Stomach (tissue), 9 donors: Measurements from ENCODE around the gene CAMSAP1. TPM values are rescaled to one million over a fixed set of nuclear protein-coding genes. Genes with fewer than 3 reads are reported as not detected.

Experiments used
- DNase-seq, 2 donors: peaks; one replicate each; pipeline versions ENCODE4 v3.0.0 to v3.0.0-alpha.2; 2013 to 2019
- H3K27ac ChIP-seq, 5 donors: fragments of 200-600 bp in 4 of 5; sonication (generic) in 4 of 5; one replicate each; pipeline ENCODE4 v1.5.1; 2013 to 2019; ENCODE audit warnings: mild to moderate bottlenecking in 1 of 5, moderate library complexity in 1 of 5
- H3K27me3 ChIP-seq, 3 donors: fragments of 200-600 bp; sonication (generic); one replicate each; pipeline ENCODE4 v1.5.1; 2017 to 2019; ENCODE audit warnings: mixed run types in 1 of 3
- H3K36me3 ChIP-seq, 4 donors: fragments of 200-600 bp; sonication (generic); 1 replicate in 3 of 4; 2 replicates in 1 of 4; pipeline ENCODE4 v1.5.1; 2016 to 2019
- H3K4me1 ChIP-seq, 4 donors: fragments of 200-600 bp; sonication (generic); one replicate each; pipeline ENCODE4 v1.5.1; 2016 to 2019
- H3K4me3 ChIP-seq, 4 donors: fragments of 200-600 bp; sonication (generic) in 3 of 4; one replicate each; pipeline ENCODE4 v1.5.1; 2016 to 2019; ENCODE audit warnings: mild to moderate bottlenecking in 1 of 4
- H3K9me3 ChIP-seq, 4 donors: fragments of 200-600 bp; sonication (generic); one replicate each; pipeline ENCODE4 v1.5.1; 2016 to 2019
- CTCF ChIP-seq, 7 experiments: fragments of 450-650 bp in 4 of 7; fragments of 200-600 bp in 3 of 7; sonication (generic) in 3 of 7; IDR thresholded peaks; one replicate each; pipeline ENCODE4 v1.5.1; 2016 to 2019; ENCODE audit warnings: antibody characterized with exemption in 7 of 7, control low read depth in 2 of 7, mild to moderate bottlenecking in 1 of 7
- EP300 ChIP-seq: sonication (generic); formaldehyde crosslinking; IDR thresholded peaks from one replicate; pipeline ENCODE4 v1.6.1; 2017; ENCODE audit warnings: antibody characterized with exemption
- POLR2A ChIP-seq, 4 donors: fragments of 450-650 bp; IDR thresholded peaks; one replicate each; pipeline ENCODE4 v1.6.1; 2016; ENCODE audit warnings: antibody characterized with exemption in 4 of 4, control low read depth in 2 of 4, mild to moderate bottlenecking in 1 of 4, moderate library complexity in 1 of 4
- POLR2AphosphoS5 ChIP-seq, 3 donors: sonication (generic); formaldehyde crosslinking; IDR thresholded peaks; one replicate each; pipeline ENCODE4 v1.6.1; 2016; ENCODE audit warnings: antibody characterized with exemption in 3 of 3
- WGBS, 5 donors: extraction: QIAGEN DNeasy Blood & Tissue Kit in 3 of 5; methylation state at CpG; one replicate each; pipeline versions ENCODE4 v1.1.5 to v1.1.7; 2013 to 2018; 5-methylcytosine and 5-hydroxymethylcytosine counted together
- intact Hi-C: fragments of 100-400 bp; cut with DNase I; formaldehyde crosslinking; loops from one replicate; pipeline ENCODE4 v1.15.1; 2023; ENCODE audit warnings: low total_unique reads
- polyA plus RNA-seq, 3 donors: library from polyadenylated mRNA; stranded (reverse); fragments of 200-250 nt; gene quantifications; one replicate each; pipeline ENCODE4 v1.2.3, GENCODE V29; 2013
- total RNA-seq, 5 donors: library from RNA; depleted of rRNA; stranded (reverse); fragments of >200 nt; gene quantifications; one replicate each; pipeline versions ENCODE4 v1.1.0 to v1.2.3, GENCODE V29; 2014 to 2016
- donor health status: healthy with polysubstance abuse.
- donor health status: Bipolar disorder and iron deficiency.
- donor health status: healthy.

Gene CAMSAP1
- total and polyA plus RNA-seq, 8 donors = 2.4 to 238 (median 12.7) TPM

- Histone ChIP-seq H3K27me3 (peaks cover 0 to 31% (median 0%) of the 10 kb centered on the region in 3 donors), H3K4me3 (no peak overlapping the region), H3K36me3 (no peaks in the 10 kb centered on the region), H3K4me1 (no peaks in the 10 kb centered on the region), H3K9me3 (peaks cover 0 to 18% (median 9%) of the 10 kb centered on the region in 4 donors), H3K27ac (no peak overlapping the region)
- no peak for DNase-seq
- TF ChIP-seq POLR2AphosphoS5 (IDR thresholded peaks at IDR 0.05) (no peak), EP300 (no peak), POLR2A (IDR thresholded peaks at IDR 0.05) (no peak), CTCF (IDR thresholded peaks at IDR 0.05) (no peak)
- WGBS, 5 donors = 77 to 82% (median 78%) methylated on average over 9 to 12 of the region's 12 CpGs
- intact Hi-C loops = no loop called here
Observed at GRCh38 chr9:135760465-135760864, 146.9 kb downstream of the CAMSAP1 start.

- Histone ChIP-seq H3K4me1 (no peaks in the 10 kb centered on the region), H3K4me3 (no peak overlapping the region), H3K9me3 (peaks cover 0 to 13% (median 8%) of the 10 kb centered on the region in 4 donors), H3K27ac (no peak overlapping the region), H3K36me3 (no peaks in the 10 kb centered on the region), H3K27me3 (peaks cover 0 to 33% (median 0%) of the 10 kb centered on the region in 3 donors)
- WGBS, 5 donors = 82 to 95% (median 87%) methylated on average over 4 to 24 of the region's 24 CpGs
- intact Hi-C loops = no loop called here
- no peak for TF ChIP-seq POLR2AphosphoS5 (IDR thresholded peaks at IDR 0.05)
- no peak for DNase-seq
Observed at GRCh38 chr9:135759676-135760300, 147.6 kb downstream of the CAMSAP1 start.

GRCh38 chr9:135758870-135759269, 148.5 kb downstream of the CAMSAP1 start:
- no peak for DNase-seq
- Histone ChIP-seq H3K27me3 (peaks cover 0 to 28% (median 0%) of the 10 kb centered on the region in 3 donors), H3K27ac (no peak overlapping the region), H3K4me1 (no peaks in the 10 kb centered on the region), H3K36me3 (no peaks in the 10 kb centered on the region), H3K9me3 (peaks cover 0 to 14% (median 6%) of the 10 kb centered on the region in 4 donors), H3K4me3 (no peak overlapping the region)
- 86 to 91% (median 89%) methylated on average over 8 to 10 of the region's 10 CpGs; no CpG with 5 or more reads in 1 of the 5 donors for WGBS, 5 donors
- intact Hi-C loops = no loop called here
- TF ChIP-seq CTCF (IDR thresholded peaks at IDR 0.05) (no peak), POLR2A (IDR thresholded peaks at IDR 0.05) (no peak), EP300 (no peak), POLR2AphosphoS5 (IDR thresholded peaks at IDR 0.05) (no peak)

Other genes starting within 250 kb of the CAMSAP1 start
- gene LCN9, start 244.2 kb downstream of the CAMSAP1 start, total RNA-seq = not detected
- gene LCN9, start 244.2 kb downstream of the CAMSAP1 start, polyA plus RNA-seq = not detected
- gene SOHLH1, start 208.1 kb downstream of the CAMSAP1 start, total RNA-seq = not detected
- not detected for gene SOHLH1, start 208.1 kb downstream of the CAMSAP1 start, polyA plus RNA-seq
- 10 to 100 TPM in 1 of 5 donors, under 1 TPM in 1, not detected in 3; 0.55 to 12.9 TPM for gene KCNT1, start 205.4 kb downstream of the CAMSAP1 start, total RNA-seq
- under 1 TPM in 2 of 3 donors, not detected in 1; 0.10 to 0.19 TPM for gene KCNT1, start 205.4 kb downstream of the CAMSAP1 start, polyA plus RNA-seq
- 10 to 100 TPM; 22.6 to 70.1 (median 50.4) TPM for gene UBAC1, start 53.8 kb upstream of the CAMSAP1 start, total RNA-seq
- gene UBAC1, start 53.8 kb upstream of the CAMSAP1 start, polyA plus RNA-seq = 10 to 100 TPM; 34.7 to 55.4 (median 34.8) TPM
- 10 to 100 TPM in 4 of 5 donors, 1 to 10 TPM in 1; 9.5 to 69.2 (median 16.1) TPM for gene NACC2, start 187.7 kb upstream of the CAMSAP1 start, total RNA-seq
- gene NACC2, start 187.7 kb upstream of the CAMSAP1 start, polyA plus RNA-seq = 1 to 10 TPM; 4.1 to 7.0 (median 6.6) TPM
- 100 to 1,000 TPM in 1 of 5 donors, 10 to 100 TPM in 4; 17.4 to 105 (median 30.3) TPM for gene TMEM250, start 211.3 kb upstream of the CAMSAP1 start, total RNA-seq
- 10 to 100 TPM; 15.6 to 19.4 (median 16.6) TPM for gene TMEM250, start 211.3 kb upstream of the CAMSAP1 start, polyA plus RNA-seq